Measurements from ENCODE around the gene INAFM1. TPM values are rescaled to one million over a fixed set of nuclear protein-coding genes. Genes with fewer than 3 reads are reported as not detected.

Gene INAFM1
- total RNA-seq, 4 donors from 2014 or later = 6.0 to 13.6 (median 8.2) TPM

- intact Hi-C loops (cut with DNase I; ENCODE audit: low total_unique reads) = no loop called here
- no peak overlapping the region for H3K4me3 ChIP-seq (ENCODE audit: low read depth, poor library complexity, severe bottlenecking)
- DNase-seq (ENCODE audit: low spot score in 2 of 2) = peak in 1 of 2 donors; percentile 89
- WGBS, 2 donors = 1 to 7% methylated on average over 10 to 33 of the region's 62 CpGs
- no peak for TF ChIP-seq POLR2A (IDR thresholded peaks at IDR 0.05)
- TF ChIP-seq, protein P1, sequence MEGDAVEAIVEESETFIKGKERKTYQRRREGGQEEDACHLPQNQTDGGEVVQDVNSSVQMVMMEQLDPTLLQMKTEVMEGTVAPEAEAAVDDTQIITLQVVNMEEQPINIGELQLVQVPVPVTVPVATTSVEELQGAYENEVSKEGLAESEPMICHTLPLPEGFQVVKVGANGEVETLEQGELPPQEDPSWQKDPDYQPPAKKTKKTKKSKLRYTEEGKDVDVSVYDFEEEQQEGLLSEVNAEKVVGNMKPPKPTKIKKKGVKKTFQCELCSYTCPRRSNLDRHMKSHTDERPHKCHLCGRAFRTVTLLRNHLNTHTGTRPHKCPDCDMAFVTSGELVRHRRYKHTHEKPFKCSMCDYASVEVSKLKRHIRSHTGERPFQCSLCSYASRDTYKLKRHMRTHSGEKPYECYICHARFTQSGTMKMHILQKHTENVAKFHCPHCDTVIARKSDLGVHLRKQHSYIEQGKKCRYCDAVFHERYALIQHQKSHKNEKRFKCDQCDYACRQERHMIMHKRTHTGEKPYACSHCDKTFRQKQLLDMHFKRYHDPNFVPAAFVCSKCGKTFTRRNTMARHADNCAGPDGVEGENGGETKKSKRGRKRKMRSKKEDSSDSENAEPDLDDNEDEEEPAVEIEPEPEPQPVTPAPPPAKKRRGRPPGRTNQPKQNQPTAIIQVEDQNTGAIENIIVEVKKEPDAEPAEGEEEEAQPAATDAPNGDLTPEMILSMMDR (IDR thresholded peaks at IDR 0.05) = no peak
These were observed 34.9 kb upstream of the INAFM1 start for GRCh38 chr19:47239610-47240296.

DNA sequence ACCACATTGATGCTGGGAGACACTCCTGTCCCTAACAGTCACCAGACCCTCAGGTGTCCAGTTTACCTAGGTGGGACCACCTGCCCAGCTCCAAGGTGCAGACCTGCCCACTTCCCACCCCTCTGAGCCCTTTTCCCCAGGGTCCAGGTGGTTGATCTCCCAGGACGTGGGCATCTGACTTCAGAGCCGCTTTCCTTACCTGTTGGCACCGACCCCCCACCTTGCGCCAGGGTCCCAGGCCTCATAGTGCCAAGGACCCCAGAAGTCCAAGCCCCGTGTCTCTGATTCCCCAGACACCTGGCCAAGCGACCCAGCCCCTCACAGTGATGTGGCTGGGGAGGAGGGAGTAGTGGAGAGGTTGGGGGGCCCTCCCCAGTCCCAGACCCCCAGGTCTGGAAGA lies 34.1 kb upstream of the INAFM1 start:
- no peak overlapping the region for H3K4me3 ChIP-seq (ENCODE audit: low read depth, poor library complexity, severe bottlenecking)
- intact Hi-C loops (cut with DNase I; ENCODE audit: low total_unique reads) = no loop called here
- DNase-seq (ENCODE audit: low spot score in 2 of 2) = no peak
- TF ChIP-seq, protein P1 (IDR thresholded peaks at IDR 0.05) = no peak
- TF ChIP-seq POLR2A (IDR thresholded peaks at IDR 0.05) = no peak
- 43% methylated on average over 5 to 6 of the region's 6 CpGs for WGBS, 2 donors

DNA sequence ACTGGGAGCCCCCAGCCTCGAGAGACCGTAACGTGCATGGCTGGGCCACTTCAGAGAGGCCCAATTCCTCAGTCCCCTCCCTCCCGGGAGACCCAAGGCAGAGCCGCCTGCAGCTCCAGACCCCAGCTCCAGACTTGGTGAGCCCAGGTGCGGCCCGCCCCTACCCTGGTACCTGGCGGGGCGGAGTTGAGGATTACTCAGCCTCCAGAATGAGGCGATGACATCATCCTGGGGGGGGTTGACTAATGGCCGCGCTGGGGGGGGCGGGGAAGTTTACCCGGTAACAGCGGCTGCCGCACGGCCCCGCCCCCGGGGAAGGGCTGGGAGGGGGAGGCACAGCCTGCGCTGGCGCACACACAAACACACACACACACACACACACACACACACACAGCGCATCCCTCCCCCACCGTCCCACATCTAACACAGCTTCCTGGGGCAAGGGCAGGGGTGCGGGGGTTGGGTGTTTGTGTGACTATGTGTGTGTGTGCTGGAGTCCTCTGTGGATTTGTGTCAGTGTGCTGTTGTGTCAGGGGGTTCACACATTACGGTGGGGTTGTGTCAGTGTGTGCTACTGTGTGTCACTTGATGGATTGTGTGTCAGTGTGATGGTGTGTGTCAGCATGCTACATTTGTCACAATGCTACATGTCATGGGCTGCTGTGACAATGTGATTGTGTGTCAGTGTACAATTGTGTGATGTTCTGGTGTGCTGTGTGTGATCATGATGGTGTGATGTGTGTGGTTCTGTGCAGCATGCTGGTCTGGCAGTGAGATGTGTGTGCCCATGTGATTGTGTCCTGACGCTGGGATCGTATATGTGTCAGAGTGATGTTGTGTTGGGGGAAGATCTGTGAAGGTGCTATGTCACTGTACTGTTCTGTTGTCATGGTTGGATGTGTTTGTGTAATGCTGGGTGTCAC lies 33.4 kb upstream of the INAFM1 start:
- WGBS, 2 donors = 9 to 18% methylated on average over 9 to 14 of the region's 27 CpGs
- no peak for TF ChIP-seq POLR2A (IDR thresholded peaks at IDR 0.05)
- TF ChIP-seq, protein P1 (IDR thresholded peaks at IDR 0.05) = no peak
- intact Hi-C loops (cut with DNase I; ENCODE audit: low total_unique reads) = no loop called here
- peak; percentile 60 to 92 for DNase-seq (ENCODE audit: low spot score in 2 of 2)
- H3K4me3 ChIP-seq (ENCODE audit: low read depth, poor library complexity, severe bottlenecking) = no peak overlapping the region

DNA sequence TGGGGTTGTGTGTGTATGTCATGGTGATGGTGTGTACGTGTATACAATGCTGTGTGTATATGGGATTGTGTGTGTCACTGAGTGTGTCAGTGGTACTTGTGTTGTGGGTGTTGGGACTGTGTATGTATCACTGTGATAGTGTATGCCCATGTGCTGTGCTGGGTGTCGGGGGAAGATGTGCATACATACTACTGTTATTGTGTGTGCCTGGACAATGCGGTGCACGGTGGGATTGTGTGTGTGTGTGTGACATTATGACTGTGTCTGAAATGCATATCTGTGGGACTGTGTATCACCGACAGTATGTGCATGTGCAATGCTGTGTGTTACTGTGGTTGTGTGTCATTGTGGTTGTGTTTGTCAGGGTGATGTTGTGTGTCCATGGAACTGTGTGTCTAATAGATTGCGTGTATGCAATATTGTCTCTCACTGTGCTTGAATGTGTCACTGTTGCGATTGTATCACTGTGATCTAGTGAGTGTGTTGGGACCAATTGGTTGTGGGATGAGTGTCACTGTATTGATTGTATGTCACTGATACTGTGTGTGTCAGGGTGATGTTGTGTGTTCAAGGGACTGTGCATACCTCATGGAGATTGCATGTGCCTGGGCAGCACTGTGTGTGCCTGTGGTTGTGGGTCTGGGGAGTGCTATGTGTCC lies 32.6 kb upstream of the INAFM1 start:
- TF ChIP-seq, protein P1 (IDR thresholded peaks at IDR 0.05) = no peak
- TF ChIP-seq POLR2A (IDR thresholded peaks at IDR 0.05) = no peak
- no peak for DNase-seq (ENCODE audit: low spot score in 2 of 2)
- intact Hi-C loops (cut with DNase I; ENCODE audit: low total_unique reads) = no loop called here
- 83 to 85% methylated on average over 7 of the region's 7 CpGs for WGBS, 2 donors
- no peak overlapping the region for H3K4me3 ChIP-seq (ENCODE audit: low read depth, poor library complexity, severe bottlenecking)

DNA sequence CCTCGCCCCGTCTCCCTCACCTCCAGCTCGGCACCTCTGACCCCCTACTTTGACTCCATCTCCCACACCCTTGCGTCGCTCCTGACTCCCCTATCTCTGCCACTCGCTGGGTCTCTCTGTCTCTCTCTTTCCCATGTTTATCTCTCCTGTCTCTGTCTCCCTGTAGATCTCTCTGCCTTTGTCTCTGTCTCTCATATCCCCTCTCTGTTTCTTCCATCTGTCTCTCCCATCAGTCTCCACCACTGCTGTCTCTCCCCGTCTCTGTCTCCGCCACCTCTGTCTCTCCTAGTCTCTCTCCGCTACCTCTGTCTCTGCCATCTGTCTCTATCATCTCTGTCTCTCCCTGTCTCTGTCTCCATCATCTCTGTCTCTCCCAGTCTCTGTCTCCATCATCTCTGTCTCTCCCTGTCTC lies 31.3 kb upstream of the INAFM1 start:
- H3K4me3 ChIP-seq (ENCODE audit: low read depth, poor library complexity, severe bottlenecking) = no peak overlapping the region
- TF ChIP-seq, protein P1 (IDR thresholded peaks at IDR 0.05) = no peak
- no peak for TF ChIP-seq POLR2A (IDR thresholded peaks at IDR 0.05)
- WGBS, 2 donors = 22 to 27% methylated on average over 6 to 7 of the region's 9 CpGs
- no peak for DNase-seq (ENCODE audit: low spot score in 2 of 2)
- intact Hi-C loops (cut with DNase I; ENCODE audit: low total_unique reads) = no loop called here

Measured in lower leg skin (tissue), 4 donors.